GM21423 (cell line): ENCODE data around the gene EFNB2.

ENCODE experiments used
- ATAC-seq: cut with Tn5 transposase; IDR thresholded peaks from one replicate; pipeline ENCODE4 v1.9.1; 2021; ENCODE audit warnings: mild to moderate bottlenecking, moderate library complexity; ENCODE audit not compliant: unreplicated experiment

EFNB2 gene

DNA sequence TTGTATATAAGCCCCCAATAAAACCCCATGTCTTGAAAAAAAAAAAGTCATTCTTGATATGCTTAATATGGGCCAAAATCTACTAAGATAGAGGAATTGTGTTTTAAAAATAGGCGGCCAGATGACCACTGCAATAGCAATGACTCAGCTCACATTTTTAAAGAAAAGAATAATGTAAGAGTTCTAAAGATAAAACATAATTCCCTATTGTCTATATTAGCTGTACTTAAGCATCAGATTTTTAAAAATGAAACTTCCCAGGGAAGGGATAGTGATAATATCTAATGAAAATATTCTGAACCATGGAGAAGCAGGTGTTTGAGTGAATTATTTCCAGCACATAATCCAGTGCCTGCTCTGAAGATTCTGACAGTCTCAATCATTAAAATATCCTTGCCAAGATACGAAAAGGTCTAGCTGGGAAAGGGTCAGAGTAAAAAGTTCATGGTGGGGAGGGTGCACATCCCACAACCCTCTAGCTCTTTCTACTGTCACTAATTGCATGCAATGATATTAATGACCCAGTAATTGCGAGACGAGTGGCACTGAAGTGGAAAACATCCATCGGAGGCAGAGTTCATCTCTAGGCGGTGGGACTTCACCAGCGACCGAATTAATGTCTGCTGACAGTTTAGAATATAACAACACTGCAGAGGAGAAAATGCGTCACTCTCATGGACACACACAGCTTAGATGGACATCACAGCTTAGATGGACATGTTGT lies 31.6 kb downstream of the EFNB2 start:
- ATAC-seq: no peak

GRCh38 chr13:106503272-106503671 lies 32.2 kb downstream of the EFNB2 start:
- no peak for ATAC-seq

DNA sequence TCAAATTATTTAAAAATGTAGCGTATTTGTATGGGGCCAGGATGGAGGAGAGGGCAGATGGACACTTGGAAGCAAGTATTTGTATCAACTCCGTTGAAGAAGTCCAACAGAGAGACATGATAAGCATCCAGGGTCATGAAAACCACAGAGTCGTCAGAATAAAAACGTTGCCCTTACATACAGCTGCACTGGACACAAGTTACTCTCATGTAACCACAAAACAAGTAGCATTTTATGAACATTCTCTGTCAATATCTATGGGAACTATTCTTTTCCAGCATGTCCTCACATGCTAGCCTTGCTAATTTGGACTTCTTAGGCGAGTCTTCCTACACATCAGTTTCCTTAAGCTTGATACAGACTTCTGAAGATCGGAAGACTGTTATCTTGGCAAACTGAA lies 35.0 kb downstream of the EFNB2 start:
- no peak for ATAC-seq

- peak; percentile 62 for ATAC-seq
These were observed 35.6 kb downstream of the EFNB2 start for GRCh38 chr13:106499896-106500295.

GRCh38 chr13:106499113-106499512 lies 36.3 kb downstream of the EFNB2 start:
- no peak for ATAC-seq

GRCh38 chr13:106498571-106498970 lies 36.9 kb downstream of the EFNB2 start:
- ATAC-seq: no peak

GRCh38 chr13:106498158-106498557 lies 37.3 kb downstream of the EFNB2 start:
- ATAC-seq: no peak

GRCh38 chr13:106497079-106497478 lies 38.4 kb downstream of the EFNB2 start:
- no peak for ATAC-seq

DNA sequence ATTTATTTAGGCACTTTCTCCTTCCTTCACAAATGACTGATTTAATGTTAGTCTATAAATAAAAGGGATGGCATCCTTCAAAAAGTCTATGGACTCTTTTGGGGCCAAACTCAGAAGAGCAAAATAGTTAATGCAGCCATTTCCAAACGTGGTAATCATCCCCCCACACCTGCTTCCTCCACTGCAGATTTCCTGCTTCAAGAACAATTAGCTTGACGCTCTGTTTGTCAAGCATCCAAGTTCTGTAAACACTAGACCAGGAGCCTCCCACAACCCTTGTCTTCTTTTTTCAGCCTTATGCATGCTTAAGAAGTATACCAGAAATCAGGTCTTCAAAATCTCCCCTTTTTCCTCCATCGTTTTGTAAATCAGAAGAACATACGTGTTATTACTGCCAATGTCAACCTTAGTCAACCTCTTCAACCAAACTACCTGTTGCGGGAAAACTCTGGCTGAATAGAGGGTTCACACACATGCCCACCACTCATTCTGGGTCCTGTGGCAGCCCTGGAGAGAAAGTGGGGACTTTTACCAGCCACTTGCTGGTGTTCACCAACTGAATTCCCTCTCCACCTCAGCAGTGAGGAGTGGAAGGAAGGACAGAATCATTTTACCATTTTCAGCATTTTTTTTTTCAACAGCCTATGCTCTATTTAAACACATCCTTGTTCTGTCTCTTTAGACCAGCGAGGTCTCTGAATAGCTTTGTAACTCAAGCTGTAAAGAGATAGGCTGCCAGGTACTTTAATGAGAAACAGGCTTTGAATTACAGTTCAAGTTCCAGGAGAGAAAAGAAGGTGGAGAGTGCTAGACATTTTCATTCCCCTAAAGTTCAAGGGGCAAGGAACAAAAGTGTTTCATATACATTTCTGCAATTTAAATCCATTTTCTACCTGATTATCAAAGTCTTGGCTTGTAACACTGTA lies 39.1 kb downstream of the EFNB2 start:
- no peak for ATAC-seq

GRCh38 chr13:106494936-106495335 lies 40.5 kb downstream of the EFNB2 start:
- no peak for ATAC-seq

GRCh38 chr13:106494506-106494905 lies 41.0 kb downstream of the EFNB2 start:
- ATAC-seq: no peak

DNA sequence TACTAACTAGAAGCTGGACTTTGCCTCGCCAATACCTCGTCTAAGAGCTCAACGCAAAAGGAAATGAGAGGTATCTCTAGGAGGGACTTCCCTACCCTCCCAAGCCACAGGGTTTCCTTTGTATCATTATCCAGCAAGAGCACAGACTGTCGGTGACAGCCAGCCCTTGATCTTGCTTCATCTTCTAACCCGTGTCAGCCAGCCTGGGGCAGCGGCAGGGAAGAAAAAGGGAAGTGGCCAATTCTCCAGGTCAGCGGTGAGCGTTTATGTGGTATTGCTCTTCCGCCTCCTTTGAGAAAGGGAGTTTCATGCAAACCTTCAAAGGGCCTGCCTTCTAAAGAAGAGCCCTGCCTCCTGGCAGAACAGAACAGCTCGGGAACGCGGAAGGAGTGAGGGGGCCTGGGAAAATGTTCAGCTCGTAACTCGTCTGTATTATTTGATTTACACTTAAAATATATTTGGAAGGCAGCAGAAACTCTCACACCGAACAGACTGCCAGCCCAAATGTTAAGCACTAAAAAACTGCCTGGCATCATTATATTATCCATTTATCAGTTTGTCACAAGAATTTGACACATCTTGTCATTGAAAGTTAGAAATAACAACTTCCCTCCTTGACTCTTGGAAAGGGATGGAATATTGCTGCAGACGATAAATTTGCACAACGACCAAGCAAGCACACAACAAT lies 41.8 kb downstream of the EFNB2 start:
- peak; percentile 98 for ATAC-seq

DNA sequence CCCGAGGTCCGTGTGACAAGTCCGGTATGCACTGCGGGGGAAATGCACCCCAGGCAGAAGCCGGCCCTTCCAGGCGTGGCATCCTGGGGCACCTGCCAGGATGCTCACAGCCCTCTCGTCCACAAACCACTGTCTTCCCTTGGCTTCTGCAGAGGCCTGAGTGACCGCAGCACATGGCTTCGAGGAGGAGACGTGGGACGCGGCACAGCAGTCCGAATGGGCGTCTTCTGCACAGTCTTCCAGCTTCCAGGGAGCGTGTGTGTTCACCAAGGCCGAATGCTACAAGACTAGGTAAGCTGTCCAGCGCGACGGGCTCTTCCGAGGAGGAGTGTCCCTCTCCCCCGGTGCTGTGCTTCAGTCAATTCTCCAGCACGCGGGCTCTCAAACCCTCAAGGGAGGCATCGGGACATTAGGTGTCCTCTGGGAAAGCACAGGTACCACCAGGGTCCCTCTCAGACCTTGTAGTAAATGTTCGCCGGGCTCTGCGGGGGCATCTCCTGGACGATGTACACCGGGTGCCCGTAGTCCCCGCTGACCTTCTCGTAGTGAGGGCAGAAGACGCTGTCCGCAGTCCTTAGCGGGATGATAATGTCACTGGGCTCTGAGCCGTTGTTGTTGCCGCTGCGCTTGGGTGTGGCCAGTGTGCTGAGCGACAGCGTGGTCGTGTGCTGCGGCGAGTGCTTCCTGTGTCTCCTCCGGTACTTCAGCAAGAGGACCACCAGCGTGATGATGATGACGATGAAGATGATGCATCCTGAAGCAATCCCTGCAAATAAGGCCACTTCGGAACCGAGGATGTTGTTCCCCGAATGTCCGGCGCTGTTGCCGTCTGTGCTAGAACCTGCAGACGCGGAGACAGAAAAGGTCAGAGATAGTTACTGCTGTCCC lies 42.6 kb downstream of the EFNB2 start:
- ATAC-seq: no peak

- no peak for ATAC-seq
These were observed 43.4 kb downstream of the EFNB2 start for GRCh38 chr13:106491928-106492587.

- no peak for ATAC-seq
These were observed 44.0 kb downstream of the EFNB2 start for GRCh38 chr13:106491463-106491862.

GRCh38 chr13:106490569-106491321 lies 44.7 kb downstream of the EFNB2 start:
- no peak for ATAC-seq

- ATAC-seq: no peak
These were observed 45.5 kb downstream of the EFNB2 start for GRCh38 chr13:106489849-106490568.

GRCh38 chr13:106488686-106489085 lies 46.8 kb downstream of the EFNB2 start:
- ATAC-seq: no peak

GRCh38 chr13:106488076-106488475 lies 47.4 kb downstream of the EFNB2 start:
- no peak for ATAC-seq
